SW480 (cell line): Measurements from ENCODE around the gene PCGF5.
"Not testable (repeated sequence)": the region's sequence is repeated elsewhere in the genome, so short reads cannot be mapped to it uniquely, and the experiment has no call there.

Experiments
- DNase-seq: peaks from one replicate; pipeline ENCODE4 v3.0.0-alpha.2; 2016; ENCODE audit warnings: low spot score

The PCGF5 gene

DNA sequence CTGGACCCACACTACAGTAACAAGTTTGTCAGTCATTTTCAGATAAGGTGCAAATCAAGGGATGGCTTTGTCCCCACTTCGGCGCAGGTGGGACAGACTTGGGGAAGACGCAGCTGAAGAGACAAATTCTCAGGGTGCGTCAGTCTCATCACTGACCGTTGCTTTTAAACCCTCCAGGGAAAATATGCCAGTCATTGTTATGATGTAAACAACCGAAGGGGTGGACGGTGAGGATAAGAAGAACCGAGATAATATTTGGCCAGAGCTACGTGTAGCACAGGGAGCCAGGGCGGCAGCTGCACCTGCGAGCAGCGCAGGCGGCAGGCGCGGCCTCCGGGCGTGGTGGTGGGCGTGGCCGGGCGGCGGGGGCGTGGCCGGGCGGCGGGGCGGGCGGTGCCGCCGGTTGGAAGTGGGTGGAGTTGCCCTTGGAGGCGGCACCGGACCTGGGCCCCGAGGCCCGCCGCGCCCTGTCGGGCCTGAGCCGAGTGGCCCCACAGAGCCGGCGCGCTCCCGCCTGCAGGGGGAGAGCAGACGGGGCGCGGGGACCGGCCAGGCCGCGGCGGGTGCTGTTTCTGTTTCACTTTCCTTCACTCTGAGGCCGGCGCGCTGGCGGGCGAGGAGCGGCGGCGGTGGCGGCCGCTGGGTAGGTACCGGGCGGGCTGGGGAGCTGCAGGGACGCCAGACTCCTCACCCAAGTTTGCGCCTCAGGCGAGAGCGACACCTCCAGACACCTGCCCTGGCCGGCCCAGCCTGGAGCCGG lies at the start of gene PCGF5:
PCGF5 (plus strand) TSS at position 470 of the 760 bp plus-strand sequence. CDS start 2,209 bp downstream, outside the sequence.
- DNase-seq, result peak; percentile 90

DNA sequence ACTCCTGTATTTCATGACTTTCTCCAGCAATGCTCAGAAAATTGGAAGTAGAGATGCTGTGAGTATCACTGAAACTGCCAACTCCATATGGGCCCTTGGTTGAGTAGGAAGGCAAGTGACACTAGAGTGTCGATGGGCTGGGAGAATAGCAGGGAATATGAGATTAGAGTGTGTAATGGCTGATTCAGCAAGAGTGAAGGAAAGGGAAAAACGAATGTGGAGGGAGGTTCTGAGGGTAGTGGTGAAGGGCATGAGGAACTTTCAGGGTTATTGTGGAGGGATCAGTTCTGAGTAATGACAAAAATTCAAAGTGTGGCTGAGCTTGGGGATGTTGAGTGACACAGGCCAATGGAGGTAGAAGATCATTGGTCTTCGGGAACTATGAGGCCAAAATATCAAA lies 49.0 kb upstream of the PCGF5 start:
- DNase-seq, result no peak

DNA sequence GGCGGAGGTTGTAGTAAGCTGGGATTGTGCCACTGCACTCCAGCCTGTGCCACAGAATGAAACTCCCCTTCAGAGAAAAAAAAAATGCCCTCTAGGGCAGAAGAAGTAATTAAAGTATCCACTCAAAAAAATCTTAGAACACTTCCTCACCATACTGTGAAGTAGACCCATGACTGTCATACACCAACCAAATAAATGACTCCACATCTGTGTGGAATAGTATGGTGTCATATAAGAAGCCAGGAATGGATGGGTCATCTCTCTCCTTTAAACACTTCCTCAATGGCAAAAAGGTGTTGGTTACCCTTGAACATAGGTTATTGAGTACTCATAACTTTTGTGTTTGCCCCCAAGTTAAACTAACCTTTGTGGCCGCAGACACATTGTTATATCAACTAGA lies 48.1 kb upstream of the PCGF5 start:
- DNase-seq, result no peak

DNA sequence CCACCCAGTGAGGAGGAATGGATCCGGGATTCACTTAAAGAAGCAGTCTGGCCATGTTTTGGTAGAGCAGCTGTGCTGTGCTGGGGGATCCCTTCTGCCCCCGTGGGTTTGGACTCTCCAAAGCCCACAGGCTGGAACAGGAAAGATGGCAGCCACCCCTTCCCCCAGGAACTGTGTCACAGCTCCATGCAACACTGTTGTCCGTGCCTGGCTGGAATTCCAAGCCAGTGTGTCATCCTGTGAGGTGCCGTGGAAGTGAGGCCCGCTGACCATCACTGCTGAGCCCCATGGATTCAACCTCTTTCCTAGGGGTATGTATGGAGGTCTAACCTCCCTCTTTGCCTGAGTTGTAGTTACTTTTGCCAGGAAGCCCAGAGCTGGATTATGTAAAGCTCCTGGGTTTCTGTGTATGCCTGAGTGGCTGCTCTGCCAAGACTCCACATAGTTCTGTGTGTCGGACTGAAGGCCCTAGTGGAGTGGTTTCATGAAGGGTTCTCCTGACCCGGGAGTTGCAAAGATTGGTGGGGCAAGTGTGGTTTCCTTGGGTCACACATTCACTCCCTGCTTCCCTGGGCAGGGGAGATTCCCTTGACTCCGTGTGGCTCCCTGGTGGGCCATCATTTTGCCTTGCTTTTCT lies 35.1 kb upstream of the PCGF5 start:
- DNase-seq, result no peak

DNA sequence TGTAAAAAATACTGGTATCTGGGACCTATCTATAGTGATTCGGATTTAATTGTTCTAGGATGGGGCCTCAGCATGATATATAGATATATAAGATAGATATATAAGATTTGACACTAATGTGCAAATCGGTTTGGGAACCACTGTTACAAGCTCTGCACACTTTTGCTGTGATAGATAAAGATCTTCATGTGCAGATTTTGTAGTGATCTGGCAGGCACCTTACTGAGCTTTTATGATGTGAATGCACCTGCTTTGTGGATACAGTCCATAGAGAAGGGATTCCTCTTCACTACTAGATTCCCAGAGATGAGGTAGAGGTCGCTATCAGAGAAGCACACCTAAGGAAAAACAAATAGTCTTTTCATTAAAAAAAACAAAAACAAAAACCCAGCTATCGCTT lies 33.3 kb upstream of the PCGF5 start:
- no peak for DNase-seq

DNA sequence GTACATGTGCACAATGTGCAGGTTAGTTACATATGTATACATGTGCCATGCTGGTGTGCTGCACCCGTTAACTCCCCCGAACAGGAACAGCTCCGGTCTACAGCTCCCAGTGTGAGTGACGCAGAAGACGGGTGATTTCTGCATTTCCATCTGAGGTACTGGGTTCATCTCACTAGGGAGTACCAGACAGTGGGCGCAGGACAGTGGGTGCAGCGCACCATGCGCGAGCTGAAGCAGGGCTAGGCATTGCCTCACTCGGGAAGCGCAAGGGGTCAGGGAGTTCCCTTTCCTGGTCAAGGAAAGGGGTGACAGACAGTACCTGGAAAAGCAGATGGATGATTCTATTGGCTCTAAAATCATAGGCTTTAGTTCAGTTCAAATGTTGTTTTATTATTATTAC lies 32.5 kb upstream of the PCGF5 start:
- not testable (repeated sequence) for DNase-seq

DNA sequence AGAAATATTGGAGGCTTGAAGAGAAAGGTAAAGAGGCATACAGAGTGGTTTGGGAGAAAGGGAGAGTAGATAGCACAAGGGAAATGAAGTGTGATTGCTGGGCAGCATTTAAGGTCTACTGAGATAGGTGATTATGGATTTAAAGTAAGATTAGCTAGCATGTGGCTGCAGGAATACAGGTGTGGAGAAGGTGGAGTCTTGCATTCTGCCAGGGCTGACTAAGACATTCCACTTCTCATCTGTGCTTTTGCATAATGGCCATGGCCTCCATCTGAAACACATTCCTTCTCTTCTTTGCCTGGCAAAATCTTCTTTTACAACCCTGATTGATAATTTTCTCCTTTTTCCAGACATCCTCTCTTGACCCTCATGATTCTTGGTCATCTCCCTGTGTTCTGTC lies 31.6 kb upstream of the PCGF5 start:
- DNase-seq, result no peak

DNA sequence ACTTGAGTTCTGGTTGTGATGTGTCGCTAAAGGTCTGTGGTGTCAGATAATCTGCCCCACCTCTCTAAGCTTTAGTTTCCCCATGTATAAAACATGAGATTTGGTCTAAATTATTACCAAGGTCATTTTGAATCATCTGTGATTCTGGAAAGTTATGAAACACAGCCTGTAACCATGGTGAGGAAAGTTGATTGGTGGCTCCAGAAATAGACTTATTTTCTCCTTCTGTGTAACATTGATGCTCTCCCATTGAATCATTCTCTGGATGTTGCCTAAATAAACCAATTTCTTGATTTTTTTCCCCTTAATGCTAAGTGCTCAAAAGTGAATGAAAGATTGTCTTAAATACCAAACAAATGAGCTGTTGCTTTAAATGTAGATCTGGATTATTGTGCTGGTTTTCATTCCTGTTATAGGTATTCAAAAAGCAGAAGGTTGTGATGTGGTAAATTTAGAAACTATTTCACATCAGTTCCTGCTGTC lies 30.0 kb upstream of the PCGF5 start:
- no peak for DNase-seq

DNA sequence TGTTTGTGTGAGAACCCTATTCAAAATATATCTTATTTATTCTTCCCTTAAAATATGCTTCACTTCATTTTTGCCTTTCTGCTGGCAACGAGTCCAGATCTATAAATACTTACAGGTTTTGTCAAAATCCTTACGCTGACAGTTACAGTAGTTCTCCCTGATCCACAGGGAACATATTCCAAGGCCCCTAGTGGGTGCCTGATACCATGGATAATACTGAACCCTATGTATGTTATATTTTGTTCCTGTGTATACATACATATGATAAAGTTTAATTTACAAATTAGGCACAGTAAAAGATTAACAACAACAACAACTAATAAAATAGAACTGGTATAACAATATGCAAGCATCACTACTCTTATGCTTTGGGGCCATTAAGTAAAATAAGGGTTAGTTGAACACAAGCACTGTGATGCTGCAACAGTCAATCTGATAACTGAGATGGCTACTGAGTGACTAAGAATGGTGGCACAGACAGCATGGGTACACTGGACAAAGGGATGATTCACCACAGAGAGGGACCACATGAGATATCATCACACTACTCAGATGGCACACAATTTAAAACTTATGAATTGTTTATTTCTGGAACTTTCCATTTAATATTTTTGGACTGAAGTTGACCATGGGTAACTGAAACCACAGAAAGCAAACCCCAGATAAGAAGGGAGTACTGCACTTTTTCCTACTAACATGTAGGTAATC lies 29.4 kb upstream of the PCGF5 start:
- DNase-seq, result no peak

DNA sequence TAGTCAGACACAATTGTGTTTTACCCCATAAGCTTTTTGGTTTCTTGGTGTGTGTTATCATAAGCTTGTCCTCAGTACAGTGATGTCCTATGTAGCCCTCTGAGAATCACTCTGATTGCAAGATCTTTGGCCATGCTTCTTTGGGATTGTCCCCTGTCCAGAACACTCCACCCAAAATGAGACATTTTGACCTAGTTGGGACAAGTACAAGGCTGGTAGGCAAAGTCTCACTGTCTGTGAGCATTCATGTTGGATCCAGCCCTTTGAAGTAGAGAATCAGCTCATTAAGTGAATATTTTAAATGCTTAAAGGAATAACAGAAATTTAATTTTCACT lies 28.9 kb upstream of the PCGF5 start:
- DNase-seq, result no peak

DNA sequence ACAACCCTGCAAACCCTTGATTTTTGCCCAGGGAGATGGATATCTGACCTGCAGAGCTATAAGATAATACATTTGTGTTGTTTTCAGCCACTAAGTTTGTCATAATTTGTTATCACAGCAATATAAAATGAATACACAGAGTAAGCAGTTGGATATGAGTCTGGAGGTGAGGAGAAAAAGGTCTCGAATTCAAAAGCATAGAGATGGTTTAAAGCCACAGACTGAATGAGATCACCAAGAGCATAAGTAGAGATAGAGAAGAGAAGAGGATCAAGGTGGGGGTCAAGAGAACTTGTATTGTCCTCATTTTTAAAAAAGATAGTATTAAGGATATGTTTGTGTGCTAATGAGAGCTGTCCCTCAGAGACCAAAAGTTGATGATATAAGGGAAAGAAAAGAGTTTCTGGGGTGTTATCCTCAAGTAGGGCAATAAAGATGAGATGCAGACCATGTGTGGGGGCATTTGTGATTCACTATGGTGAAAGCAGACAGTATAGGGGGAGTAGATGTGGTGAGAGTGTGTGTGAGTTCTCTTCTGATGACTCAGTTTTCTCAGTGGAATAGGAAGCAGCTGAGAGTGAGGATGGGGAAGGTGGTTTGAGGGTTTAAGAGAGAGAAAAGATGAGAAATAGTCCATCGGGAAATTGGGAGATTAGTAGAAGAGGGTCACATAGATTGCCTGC lies 25.8 kb upstream of the PCGF5 start:
- no peak for DNase-seq

DNA sequence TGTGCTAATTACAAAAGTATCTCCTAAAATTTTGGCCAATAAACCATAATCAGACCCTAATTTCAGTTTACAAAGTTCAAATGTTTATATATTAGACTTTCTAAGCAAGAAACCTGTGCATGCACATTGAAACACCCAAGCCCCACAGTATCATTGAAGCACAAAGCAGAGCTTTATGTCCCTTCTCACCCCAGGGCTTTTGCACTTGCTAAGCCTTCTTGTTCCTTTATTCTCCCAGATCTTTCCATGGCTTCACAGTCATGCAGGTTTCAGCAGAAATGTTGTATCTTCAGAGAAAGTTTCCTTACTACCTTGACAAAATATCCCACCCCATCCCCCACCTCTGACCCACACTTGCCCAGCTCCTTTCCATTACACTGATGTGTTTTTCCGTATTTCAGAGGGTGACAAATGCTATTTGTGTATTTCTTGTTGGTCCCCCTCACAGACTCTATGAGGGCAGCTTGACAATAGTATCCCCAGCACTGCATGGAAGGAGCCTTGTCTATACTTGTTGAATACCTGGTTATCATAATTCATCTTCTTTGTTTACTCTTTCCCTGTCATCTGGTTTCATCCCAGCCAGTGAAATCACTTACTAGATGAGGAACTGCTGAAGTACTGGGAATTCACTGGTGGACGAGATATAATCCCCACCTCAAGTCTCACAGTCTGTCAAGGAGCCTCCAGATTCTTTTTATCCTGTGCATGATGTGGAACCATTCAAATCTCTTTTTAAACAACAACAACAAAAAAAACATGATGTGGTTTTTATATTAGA lies 24.0 kb upstream of the PCGF5 start:
- no peak for DNase-seq

DNA sequence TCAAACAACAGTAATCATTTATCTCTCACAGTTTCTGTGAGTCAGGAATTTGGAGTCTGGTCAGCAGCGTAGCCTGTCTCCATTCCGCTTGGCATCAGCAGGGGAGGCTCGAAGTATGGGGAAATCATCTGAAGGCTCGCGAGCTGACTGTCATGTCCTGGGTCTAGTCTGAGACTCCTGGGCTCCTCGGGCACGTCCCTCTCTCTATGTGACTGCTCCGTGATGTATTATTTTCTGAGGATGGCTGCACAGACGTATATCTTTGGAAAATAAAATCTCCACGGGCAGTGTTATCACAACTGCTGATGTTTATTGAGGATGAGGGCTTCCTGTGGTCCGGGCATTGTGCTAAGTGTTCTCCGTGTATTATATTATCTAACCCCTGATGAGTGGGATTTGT lies 23.3 kb upstream of the PCGF5 start:
- no peak for DNase-seq

DNA sequence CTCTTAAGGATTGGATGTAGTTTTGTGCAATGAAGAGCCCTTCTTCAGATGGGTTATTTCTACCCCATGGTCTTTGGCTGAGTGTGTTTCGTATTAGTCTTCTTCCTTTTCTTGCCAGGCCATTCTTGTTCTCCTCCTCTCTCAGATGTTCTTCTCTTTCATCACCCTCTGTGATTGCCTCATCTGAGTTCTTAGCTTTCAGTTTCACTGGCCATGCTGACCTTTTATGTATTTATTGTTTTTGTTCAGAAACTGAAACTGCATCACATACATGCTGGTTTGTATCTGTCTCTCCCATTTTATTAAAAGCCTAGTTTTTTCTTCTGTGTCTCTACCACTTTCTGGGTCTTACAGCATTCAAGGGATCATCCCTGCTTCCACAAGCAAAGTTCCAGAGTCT lies 21.7 kb upstream of the PCGF5 start:
- DNase-seq, result peak; percentile 23

DNA sequence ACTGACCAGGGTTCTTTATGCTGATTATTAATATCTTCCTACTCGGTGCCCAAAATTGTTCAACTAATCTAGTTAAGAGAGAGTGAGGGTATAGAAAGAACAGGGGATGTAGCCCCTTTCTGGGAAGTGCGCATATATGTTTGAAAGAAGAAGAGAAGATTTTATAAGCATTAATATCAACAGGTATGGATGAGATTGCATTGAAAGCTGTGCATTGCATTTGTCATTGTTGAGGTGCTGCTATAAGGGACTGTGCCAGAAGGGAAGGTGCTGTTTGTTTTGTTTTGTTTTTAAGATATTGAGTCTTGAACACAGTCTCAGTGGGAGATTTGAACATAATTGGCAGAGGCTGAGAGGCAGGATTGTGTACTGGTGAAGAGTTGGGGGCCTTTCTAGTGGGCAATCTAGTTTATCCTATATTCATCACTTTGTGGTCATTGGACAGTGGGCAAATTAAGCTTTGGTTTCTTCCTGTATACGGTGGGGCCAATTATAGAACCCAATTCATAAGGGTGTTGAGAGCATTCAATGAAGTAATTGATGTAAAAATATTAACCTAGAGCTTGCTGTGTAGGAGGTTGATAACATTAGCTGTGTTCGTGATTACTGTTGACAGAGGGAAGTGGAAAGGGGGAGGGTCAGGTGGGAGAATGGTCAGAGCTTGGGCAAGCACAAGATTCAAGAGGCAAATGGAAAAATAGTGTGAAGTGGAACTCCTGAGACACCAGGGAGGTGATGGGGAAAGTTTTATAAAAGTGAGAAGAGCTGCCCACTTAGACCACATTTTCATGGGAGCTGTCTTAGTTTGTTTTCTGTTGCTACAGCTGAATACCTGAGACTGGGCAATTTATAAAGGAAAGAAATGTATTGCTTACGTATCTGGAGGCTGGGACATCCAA lies 19.9 kb upstream of the PCGF5 start:
- no peak for DNase-seq

DNA sequence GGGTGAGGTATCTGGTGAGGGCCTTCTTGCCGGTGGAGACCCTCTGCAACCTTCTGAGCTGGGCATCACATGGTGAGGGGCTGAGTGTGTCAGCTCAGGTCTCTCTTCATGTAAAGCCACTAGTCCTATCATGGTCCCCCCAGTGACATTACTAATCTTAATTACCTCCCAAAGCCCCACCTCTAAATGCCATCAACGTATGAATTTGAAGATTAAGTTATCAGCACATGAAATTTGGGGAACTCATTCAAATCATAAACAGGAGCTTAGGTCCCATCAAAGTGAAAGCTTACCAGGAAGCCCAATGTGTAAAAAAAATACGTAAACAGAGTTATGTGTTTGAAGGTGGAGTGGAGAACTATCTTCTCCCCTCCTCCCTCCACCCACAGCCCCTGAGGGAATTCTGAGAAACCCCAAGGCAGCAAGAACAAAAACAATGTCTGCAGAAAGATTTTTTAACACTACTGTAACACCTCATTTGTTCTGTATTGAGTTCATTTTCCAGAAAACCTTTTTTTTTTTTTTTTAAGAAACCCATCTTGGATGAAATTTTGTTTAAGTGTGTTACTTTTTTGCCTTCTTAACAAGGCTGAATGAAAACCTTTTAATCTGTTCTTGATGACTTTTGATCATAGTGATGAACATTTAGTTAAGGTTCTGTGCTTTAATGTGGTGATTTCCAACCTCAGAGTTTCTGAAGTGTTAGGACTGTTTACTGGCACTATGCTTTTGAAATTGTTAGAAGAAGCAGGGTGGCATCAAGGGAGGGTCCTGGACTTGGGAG lies 19.1 kb upstream of the PCGF5 start:
- DNase-seq, result no peak

DNA sequence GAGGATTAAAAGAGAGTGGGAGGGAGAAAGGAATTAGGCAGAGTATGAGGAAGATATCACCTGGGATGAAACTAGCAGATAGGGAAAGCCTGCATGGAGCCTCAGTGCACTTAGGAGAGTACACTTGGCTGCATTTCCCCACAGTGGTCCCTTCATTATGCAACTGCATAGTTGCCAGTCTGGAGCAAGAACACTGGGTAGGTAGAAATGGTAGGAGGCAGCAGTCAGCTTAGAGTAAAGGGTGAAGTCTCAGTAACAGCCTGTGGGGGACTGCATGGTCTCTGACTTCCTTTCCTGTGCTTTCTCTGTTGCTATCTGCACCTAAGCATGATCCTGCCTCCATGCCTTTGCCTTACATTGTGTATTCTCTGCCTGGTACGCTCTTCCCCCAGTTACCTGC lies 14.0 kb upstream of the PCGF5 start:
- peak; percentile 1 for DNase-seq

DNA sequence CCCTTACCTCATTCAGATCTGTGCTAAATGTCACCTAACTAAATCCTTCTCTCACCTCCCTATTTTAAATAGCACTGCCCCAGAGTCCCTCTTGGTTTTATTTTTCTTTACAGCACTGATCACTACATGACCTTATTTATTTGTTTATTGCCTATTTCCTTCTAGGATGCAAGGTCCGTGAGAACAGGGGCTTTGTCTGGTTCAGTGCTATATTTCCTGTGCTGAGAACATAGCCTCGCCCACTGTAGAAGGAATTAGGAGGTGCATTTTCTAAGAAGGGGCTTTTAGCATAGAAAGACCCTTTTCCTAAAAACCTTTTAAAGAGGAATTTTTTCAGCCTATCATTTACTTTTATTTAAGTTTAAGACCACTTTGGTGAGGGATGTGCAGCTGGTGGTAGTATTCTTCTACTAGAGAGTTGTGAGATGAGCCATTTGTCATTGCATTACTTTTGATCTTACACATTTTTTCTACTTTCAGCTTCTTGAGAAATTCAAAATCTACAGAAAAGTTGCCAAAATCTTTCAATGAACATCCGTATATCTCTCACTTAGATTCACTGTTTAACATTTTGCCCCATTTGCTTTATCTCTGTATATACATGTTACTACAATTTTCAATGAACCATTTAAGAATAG lies 13.5 kb upstream of the PCGF5 start:
- DNase-seq, result no peak

DNA sequence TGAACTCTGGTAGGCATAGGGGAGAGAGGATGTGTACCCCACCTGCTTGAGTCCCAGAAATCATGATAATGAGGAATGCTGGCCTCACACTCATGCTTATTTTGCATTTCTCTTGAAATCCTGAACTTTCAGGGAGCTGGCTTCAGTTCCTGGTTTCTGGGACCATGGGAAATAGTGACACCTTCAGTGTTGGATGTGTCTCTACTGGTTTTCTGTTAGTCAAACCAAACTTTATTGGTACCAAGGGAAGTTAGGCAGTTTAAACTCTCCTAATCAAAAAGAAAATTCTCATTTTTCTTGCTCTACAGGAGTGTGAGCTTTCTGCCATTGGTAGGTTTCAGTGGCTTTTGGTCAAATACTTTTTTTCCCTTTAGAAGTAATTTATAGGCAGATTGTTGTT lies 11.8 kb upstream of the PCGF5 start:
- DNase-seq, result peak; percentile 4
